IPS-15b (cell line): ENCODE results near the gene KCNQ2.

Source experiments
- H3K27me3 ChIP-seq: one replicate; pipeline ENCODE4 v1.6.1; 2013; ENCODE audit warnings: low read length; ENCODE audit not compliant: control insufficient read depth, insufficient read depth
- H3K36me3 ChIP-seq: one replicate; pipeline ENCODE4 v1.6.1; 2013; ENCODE audit warnings: low read length; ENCODE audit not compliant: control insufficient read depth, insufficient read depth
- H3K4me1 ChIP-seq: one replicate; pipeline ENCODE4 v1.6.1; 2013; ENCODE audit warnings: mild to moderate bottlenecking, low read length; ENCODE audit not compliant: control insufficient read depth, insufficient read depth
- H3K4me3 ChIP-seq: one replicate; pipeline ENCODE4 v1.5.1; 2013; ENCODE audit warnings: low read depth, low read length
- H3K9ac ChIP-seq: one replicate; pipeline ENCODE4 v1.6.1; 2013; ENCODE audit warnings: low read depth, mild to moderate bottlenecking, low read length
- H3K9me3 ChIP-seq: one replicate; pipeline ENCODE4 v1.6.1; 2013; ENCODE audit warnings: mild to moderate bottlenecking, low read length; ENCODE audit not compliant: control insufficient read depth, insufficient read depth

KCNQ2 gene

DNA sequence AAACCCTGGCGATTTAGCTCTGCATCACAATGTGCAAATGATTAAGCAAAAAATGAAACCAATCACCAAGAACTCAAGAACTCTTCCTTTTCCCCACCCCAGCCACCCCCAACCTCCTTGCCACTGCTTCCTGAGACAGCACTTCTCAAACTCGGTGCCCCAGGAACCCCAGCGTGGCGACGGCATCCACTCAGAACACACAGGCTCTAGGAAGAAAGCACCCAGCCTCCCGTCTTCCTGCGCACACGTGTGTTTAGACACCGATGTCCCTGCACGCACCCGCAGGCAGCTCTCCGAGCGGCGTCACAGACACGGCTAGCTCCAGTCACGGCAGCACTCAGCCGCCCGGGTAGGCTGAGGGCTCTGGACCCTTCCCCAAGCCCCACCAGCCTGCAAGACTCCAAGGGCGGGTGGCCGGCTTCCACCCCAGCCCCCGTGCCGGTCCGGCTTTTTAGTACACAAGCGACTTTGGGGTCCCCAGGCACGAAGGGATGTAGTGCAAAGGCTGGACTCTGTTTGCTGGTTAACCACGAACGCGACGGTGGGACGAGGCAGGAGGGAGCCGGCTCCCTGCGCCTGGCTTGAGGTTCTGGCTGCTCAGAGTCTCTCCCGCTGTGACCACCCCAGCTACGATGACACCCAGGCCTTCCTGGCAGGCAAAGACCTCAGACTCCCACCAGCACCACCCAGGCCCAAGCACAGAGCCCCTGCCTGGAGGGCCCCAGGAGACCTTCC lies 51.9 kb downstream of the KCNQ2 start:
- no peaks in the 10 kb centered on the region for H3K4me1 ChIP-seq
- H3K4me3 ChIP-seq, result no peak overlapping the region
- no peaks in the 10 kb centered on the region for H3K9me3 ChIP-seq
- no peaks in the 10 kb centered on the region for H3K36me3 ChIP-seq
- H3K27me3 ChIP-seq, result no peaks in the 10 kb centered on the region
- peak overlapping the region; percentile 37 for H3K9ac ChIP-seq

DNA sequence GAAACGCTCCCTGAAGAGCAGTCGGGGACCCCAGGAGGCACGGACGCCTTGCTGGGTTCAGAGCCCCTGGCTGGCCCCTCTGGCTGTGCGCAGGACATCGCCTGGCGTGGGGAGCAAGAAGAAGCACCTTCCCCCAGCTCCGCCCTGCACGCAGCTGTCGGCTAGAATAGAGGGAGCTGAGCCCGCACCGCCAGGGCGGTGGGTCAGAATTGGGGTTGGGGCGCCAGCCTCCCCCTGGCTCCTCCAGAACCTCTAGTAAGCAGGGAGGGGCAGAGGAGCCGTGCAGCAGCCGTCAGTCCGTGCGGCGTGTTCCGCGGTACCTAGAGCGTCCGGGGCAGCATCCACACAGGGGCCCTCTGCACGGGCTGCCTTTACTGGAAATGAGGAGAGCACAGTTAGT lies 53.2 kb downstream of the KCNQ2 start:
- Histone ChIP-seq H3K27me3 (no peaks in the 10 kb centered on the region), H3K9me3 (no peaks in the 10 kb centered on the region), H3K4me3 (no peak overlapping the region), H3K36me3 (no peaks in the 10 kb centered on the region), H3K4me1 (no peaks in the 10 kb centered on the region), H3K9ac (no peak overlapping the region)

GRCh38 chr20:63418617-63419016 lies 53.8 kb downstream of the KCNQ2 start:
- H3K36me3 ChIP-seq, result no peaks in the 10 kb centered on the region
- no peak overlapping the region for H3K4me3 ChIP-seq
- no peaks in the 10 kb centered on the region for H3K27me3 ChIP-seq
- no peaks in the 10 kb centered on the region for H3K9me3 ChIP-seq
- no peak overlapping the region for H3K9ac ChIP-seq
- no peaks in the 10 kb centered on the region for H3K4me1 ChIP-seq

GRCh38 chr20:63417738-63418120 lies 54.7 kb downstream of the KCNQ2 start:
- no peaks in the 10 kb centered on the region for H3K27me3 ChIP-seq
- H3K4me3 ChIP-seq, result no peak overlapping the region
- no peaks in the 10 kb centered on the region for H3K4me1 ChIP-seq
- peaks cover 2% of the 10 kb centered on the region for H3K36me3 ChIP-seq
- H3K9me3 ChIP-seq, result no peaks in the 10 kb centered on the region
- H3K9ac ChIP-seq, result no peak overlapping the region

GRCh38 chr20:63417097-63417737 lies 55.2 kb downstream of the KCNQ2 start:
- Histone ChIP-seq H3K9ac (no peak overlapping the region), H3K4me1 (no peaks in the 10 kb centered on the region), H3K9me3 (no peaks in the 10 kb centered on the region), H3K36me3 (peaks cover 2% of the 10 kb centered on the region), H3K27me3 (no peaks in the 10 kb centered on the region), H3K4me3 (no peak overlapping the region)

DNA sequence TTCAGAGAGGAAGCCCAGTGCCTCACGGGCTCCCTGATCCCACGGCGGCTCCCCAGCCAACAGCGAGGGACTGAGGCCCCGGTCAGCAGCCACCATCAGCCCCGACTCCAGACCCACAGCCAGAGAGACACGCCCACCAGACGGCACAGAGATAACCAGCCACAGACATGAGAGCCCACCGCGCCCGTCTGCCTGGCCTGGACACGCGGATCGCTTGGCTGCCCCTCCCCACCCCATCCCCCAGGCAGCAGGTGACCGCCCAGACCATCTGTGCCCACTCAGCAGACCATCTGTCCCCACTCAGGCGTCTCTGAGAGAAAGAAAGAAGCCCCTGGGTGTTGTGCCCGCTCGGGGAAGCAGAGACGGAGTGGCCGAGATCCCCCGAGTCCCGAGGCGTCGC lies 55.8 kb downstream of the KCNQ2 start:
- H3K27me3 ChIP-seq, result no peaks in the 10 kb centered on the region
- H3K36me3 ChIP-seq, result peaks cover 2% of the 10 kb centered on the region
- no peak overlapping the region for H3K9ac ChIP-seq
- H3K4me3 ChIP-seq, result no peak overlapping the region
- no peaks in the 10 kb centered on the region for H3K4me1 ChIP-seq
- H3K9me3 ChIP-seq, result no peaks in the 10 kb centered on the region

- H3K4me3 ChIP-seq, result no peak overlapping the region
- H3K27me3 ChIP-seq, result no peaks in the 10 kb centered on the region
Observed at GRCh38 chr20:63415647-63416391, 56.6 kb downstream of the KCNQ2 start.

DNA sequence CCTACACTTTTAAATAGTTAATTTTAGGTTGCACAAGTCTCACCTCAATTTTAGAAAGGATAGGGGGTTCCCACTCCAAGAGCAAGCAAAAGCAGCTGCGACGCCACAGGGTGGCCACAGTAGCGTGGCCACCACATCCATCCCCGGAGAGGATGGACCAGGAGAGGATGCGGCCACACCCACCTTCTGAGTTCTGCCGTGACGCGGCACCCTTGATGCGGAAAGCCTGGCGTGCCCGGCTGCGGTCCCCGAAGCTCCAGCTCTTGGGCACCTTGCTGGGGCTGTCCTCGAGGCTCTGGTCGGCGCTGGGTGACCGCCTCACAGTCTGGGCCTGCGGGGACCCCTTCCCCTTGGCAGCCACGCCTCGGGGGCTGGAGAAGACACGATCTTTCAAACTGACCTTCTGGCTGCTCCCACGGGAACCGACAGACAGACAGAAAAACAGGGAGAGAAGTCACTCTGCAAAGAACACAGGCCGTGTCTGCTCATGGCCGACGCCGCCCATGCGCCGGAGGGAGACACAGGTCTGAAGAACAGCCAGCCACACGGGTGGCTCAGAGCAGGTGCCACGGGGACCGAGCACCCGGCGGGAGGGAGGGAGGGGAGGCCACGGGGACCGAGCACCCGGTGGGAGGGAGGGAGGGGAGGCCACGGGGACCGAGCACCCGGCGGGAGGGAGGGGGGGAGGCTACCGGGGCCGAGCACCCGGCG lies 57.6 kb downstream of the KCNQ2 start:
- Histone ChIP-seq H3K9ac (no peak overlapping the region), H3K27me3 (no peaks in the 10 kb centered on the region), H3K4me3 (no peak overlapping the region), H3K36me3 (peaks cover 2% of the 10 kb centered on the region), H3K4me1 (no peaks in the 10 kb centered on the region), H3K9me3 (no peaks in the 10 kb centered on the region)

More at GRCh38 chr20:63415647-63416391, 56.6 kb downstream of the KCNQ2 start:
- Histone ChIP-seq H3K9me3 (no peaks in the 10 kb centered on the region), H3K9ac (no peak overlapping the region), H3K36me3 (peaks cover 2% of the 10 kb centered on the region), H3K4me1 (no peaks in the 10 kb centered on the region)

- Histone ChIP-seq H3K27me3 (no peaks in the 10 kb centered on the region), H3K9me3 (no peaks in the 10 kb centered on the region), H3K9ac (no peak overlapping the region), H3K4me1 (no peaks in the 10 kb centered on the region), H3K4me3 (no peak overlapping the region), H3K36me3 (peaks cover 2% of the 10 kb centered on the region)
Observed at GRCh38 chr20:63413963-63414684, 58.3 kb downstream of the KCNQ2 start.

- Histone ChIP-seq H3K9me3 (no peaks in the 10 kb centered on the region), H3K27me3 (no peaks in the 10 kb centered on the region), H3K36me3 (peaks cover 2% of the 10 kb centered on the region), H3K4me1 (no peaks in the 10 kb centered on the region), H3K4me3 (no peak overlapping the region), H3K9ac (no peak overlapping the region)
Observed at GRCh38 chr20:63413323-63413722, 59.1 kb downstream of the KCNQ2 start.

GRCh38 chr20:63412889-63413288 lies 59.6 kb downstream of the KCNQ2 start:
- peaks cover 2% of the 10 kb centered on the region for H3K36me3 ChIP-seq
- H3K27me3 ChIP-seq, result no peaks in the 10 kb centered on the region

More at GRCh38 chr20:63412889-63413288, 59.6 kb downstream of the KCNQ2 start:
- no peaks in the 10 kb centered on the region for H3K9me3 ChIP-seq
- H3K9ac ChIP-seq, result no peak overlapping the region
- no peak overlapping the region for H3K4me3 ChIP-seq
- no peaks in the 10 kb centered on the region for H3K4me1 ChIP-seq
